IMR-90 (cell line): ENCODE data around the gene AHNAK2. TPM values are rescaled to one million over a fixed set of nuclear protein-coding genes. Genes with fewer than 3 reads are reported as not detected.
A peak's percentile ranks its signal among the peaks of the same experiment; 100 is the strongest.

Experiments used
- ATAC-seq: fragments of 200-7000 bp; cut with Tn5 transposase; 2 replicates; pipeline ENCODE4 v1.9.1; 2020; ENCODE audit warnings: low read depth, mild to moderate bottlenecking, moderate library complexity
- BruUV-seq: library from RNA; stranded (reverse); fragments of 400-500 nt; replicated peaks from 2 replicates; lab custom pipeline; 2021; lab: Mats Ljungman, UMichigan
- CTCF ChIA-PET: fragments of 300-600 bp; formaldehyde crosslinking; extraction: SDS; loops from one replicate; lab custom pipeline; 2021; ENCODE audit warnings: antibody characterized with exemption; lab: Yijun Ruan, JAX
- POLR2A ChIA-PET: fragments of 300-600 bp; sonication (Branson Sonifier 250); formaldehyde crosslinking; loops from one replicate; lab custom pipeline; 2022; ENCODE audit warnings: antibody characterized with exemption; ENCODE audit not compliant: unreplicated experiment; lab: Charles Lee
- DNase-seq: peaks from one replicate; pipeline ENCODE4 v3.0.0; 2013
- H2AFZ ChIP-seq: replicated peaks from 2 replicates; pipeline ENCODE3; 2013; ENCODE audit warnings: low read length, mild to moderate bottlenecking; ENCODE audit not compliant: poor library complexity
- H2AK5ac ChIP-seq: 2 replicates; pipeline ENCODE4 v1.6.1; 2013; ENCODE audit warnings: low read depth, low read length, inconsistent platforms
- H2AK9ac ChIP-seq: replicated peaks from 2 replicates; pipeline ENCODE3; 2013; ENCODE audit warnings: mild to moderate bottlenecking, low read depth, low read length, moderate library complexity; ENCODE audit not compliant: poor library complexity
- H2BK120ac ChIP-seq: 2 replicates; pipeline ENCODE4 v1.6.1; 2013; ENCODE audit warnings: low read depth, low read length, inconsistent platforms
- H2BK15ac ChIP-seq: 3 replicates; pipeline ENCODE4 v1.6.1; 2013; ENCODE audit warnings: low read depth, low read length, inconsistent platforms
- H2BK20ac ChIP-seq: 2 replicates; pipeline ENCODE4 v1.6.1; 2013; ENCODE audit warnings: low read depth, mild to moderate bottlenecking, inconsistent platforms, low read length, moderate library complexity
- H2BK5ac ChIP-seq: 2 replicates; pipeline ENCODE4 v1.6.1; 2013; ENCODE audit warnings: mild to moderate bottlenecking, low read depth, low read length, inconsistent platforms; ENCODE audit not compliant: poor library complexity, severe bottlenecking
- H3K14ac ChIP-seq: replicated peaks from 2 replicates; pipeline ENCODE4 v1.6.1; 2013; ENCODE audit warnings: low read depth, low read length, inconsistent platforms
- H3K18ac ChIP-seq: 2 replicates; pipeline ENCODE4 v1.6.1; 2013; ENCODE audit warnings: low read depth, low read length, control low read depth
- H3K23ac ChIP-seq: 2 replicates; pipeline ENCODE4 v1.6.1; 2013; ENCODE audit warnings: low read depth, low read length, inconsistent platforms
- H3K27ac ChIP-seq: 2 replicates; pipeline ENCODE4 v1.5.1; 2013; ENCODE audit warnings: mild to moderate bottlenecking, control low read depth, low read length; ENCODE audit not compliant: insufficient read depth
- H3K27me3 ChIP-seq: 2 replicates; pipeline ENCODE4 v1.6.1; 2013; ENCODE audit warnings: low read length; ENCODE audit not compliant: control insufficient read depth, insufficient read depth
- H3K36me3 ChIP-seq: 2 replicates; pipeline ENCODE4 v1.6.1; 2013; ENCODE audit warnings: low read length, mixed read lengths; ENCODE audit not compliant: control insufficient read depth, insufficient read depth
- H3K4ac ChIP-seq: 2 replicates; pipeline ENCODE4 v1.6.1; 2013; ENCODE audit warnings: low read depth, low read length, inconsistent platforms
- H3K4me1 ChIP-seq: 2 replicates; pipeline ENCODE4 v1.6.1; 2013; ENCODE audit warnings: low read length, mixed read lengths; ENCODE audit not compliant: control insufficient read depth, insufficient read depth
- H3K4me2 ChIP-seq: 2 replicates; pipeline ENCODE4 v1.6.1; 2013; ENCODE audit warnings: low read depth, mild to moderate bottlenecking, control low read depth, low read length, moderate library complexity
- H3K4me3 ChIP-seq: 2 replicates; pipeline ENCODE4 v1.5.1; 2013; ENCODE audit warnings: low read depth, mild to moderate bottlenecking, control low read depth, low read length, moderate library complexity; ENCODE audit not compliant: insufficient read depth
- H3K56ac ChIP-seq: 2 replicates; pipeline ENCODE4 v1.6.1; 2013; ENCODE audit warnings: low read length, inconsistent platforms; ENCODE audit not compliant: insufficient read depth; ENCODE audit errors: extremely low read depth
- H3K79me1 ChIP-seq, 2 experiments: 2 replicates each; pipeline ENCODE4 v1.6.1; 2013; ENCODE audit warnings: low read length in 2 of 2, inconsistent platforms in 1 of 2, low read depth in 1 of 2
- H3K9ac ChIP-seq: 2 replicates; pipeline ENCODE4 v1.6.1; 2013; ENCODE audit warnings: low read depth, low read length, control low read depth
- H3K9me1 ChIP-seq: 2 replicates; pipeline ENCODE4 v1.6.1; 2013; ENCODE audit warnings: low read length, inconsistent platforms; ENCODE audit not compliant: insufficient read depth
- H3K9me3 ChIP-seq: 2 replicates; pipeline ENCODE4 v1.6.1; 2013; ENCODE audit warnings: low read length; ENCODE audit not compliant: control insufficient read depth, insufficient read depth
- H4K20me1 ChIP-seq: 2 replicates; pipeline ENCODE4 v1.6.1; 2013; ENCODE audit warnings: low read length, inconsistent platforms; ENCODE audit not compliant: insufficient read depth
- H4K5ac ChIP-seq: 2 replicates; pipeline ENCODE4 v1.6.1; 2013; ENCODE audit warnings: mild to moderate bottlenecking, low read depth, low read length, control low read depth
- H4K8ac ChIP-seq, 2 experiments: 2 replicates each; pipeline ENCODE4 v1.6.1; 2013; ENCODE audit warnings: low read depth in 2 of 2, low read length in 2 of 2, control low read depth in 1 of 2, inconsistent platforms in 1 of 2
- H4K91ac ChIP-seq: 2 replicates; pipeline ENCODE4 v1.6.1; 2013; ENCODE audit warnings: low read depth, low read length, inconsistent platforms; ENCODE audit not compliant: insufficient read depth
- FOS ChIP-seq: fragments of 150-350 bp; IDR thresholded peaks from 2 replicates; pipeline ENCODE4 v1.6.1; 2016; ENCODE audit warnings: low read depth, low read length
- MXI1 ChIP-seq: IDR thresholded peaks from 2 replicates; pipeline ENCODE4 v1.6.1; 2012; ENCODE audit warnings: low read depth, mild to moderate bottlenecking, low read length, moderate library complexity, borderline replicate concordance
- WGBS, 2 experiments: methylation state at CpG; one replicate each; pipeline versions ENCODE4 v1.1.5 to v1.1.7; 2013; ENCODE audit warnings: missing lambda C conversion rate in 2 of 2; ENCODE audit not compliant: insufficient read length in 1 of 2; ENCODE audit errors: extremely low coverage in 2 of 2; 5-methylcytosine and 5-hydroxymethylcytosine counted together
- dilution Hi-C: fragments of 300-500 bp; cut with HindIII; formaldehyde crosslinking; loops from one replicate; pipeline ENCODE4 v1.14.3; 2018; ENCODE audit warnings: low sequenced_read_pairs; ENCODE audit not compliant: unreplicated experiment
- in situ Hi-C: fragments of 300-500 bp; cut with MboI; formaldehyde crosslinking; loops from 3 replicates; pipeline ENCODE4 v1.14.3; 2019; ENCODE audit warnings: low sequenced_read_pairs, inconsistent platforms, mixed read lengths
- intact Hi-C: fragments of 100-400 bp; cut with micrococcal nuclease; formaldehyde crosslinking; loops from 2 replicates; pipeline ENCODE4 v1.10.0; 2022
- polyA plus RNA-seq, 3 experiments: library from polyadenylated mRNA; depleted of rRNA; stranded (reverse); fragments of >200 nt; gene quantifications; 2 replicates each; pipeline ENCODE4 v1.2.3, GENCODE V29; 2012; ENCODE audit warnings: low replicate concordance in 1 of 3
- total RNA-seq: library from RNA; depleted of rRNA; stranded (reverse); fragments of >200 nt; gene quantifications from 2 replicates; pipeline ENCODE4 v1.2.3, GENCODE V29; 2012

AHNAK2 gene
- total and polyA plus RNA-seq, 2 of the 4 experiments (the other 2 are of a cell fraction), result 2.6 to 7.9 TPM

GRCh38 chr14:104969741-104970230 lies 8.4 kb downstream of the AHNAK2 start:
- no TSS peak for BruUV-seq

More at GRCh38 chr14:104969741-104970230, 8.4 kb downstream of the AHNAK2 start:
- Histone ChIP-seq H3K4me3 (no peak overlapping the region), H4K20me1 (no peaks in the 10 kb centered on the region), H3K9ac (no peak overlapping the region), H3K79me1 (peaks cover 0 to 33% of the 10 kb centered on the region in 2 experiments; a peak in 1 of 4 replicates), H3K27me3 (no peaks in the 10 kb centered on the region), H2BK120ac (peak overlapping the region; percentile 51; the same call in 1 of the 2 replicates), H4K8ac (peak overlapping the region; percentile 59 to 79; a peak in 2 of 4 replicates), H2BK20ac (0 out of 2 replicates have a peak overlapping the region, but pooled peaks have one; percentile 56), H2BK5ac (no peak overlapping the region), H3K4ac (peak overlapping the region; percentile 83), H4K91ac (peak overlapping the region; percentile 85; the same call in 1 of the 2 replicates), H3K27ac (no peak overlapping the region), H3K4me1 (peaks cover 42% of the 10 kb centered on the region), H2AK9ac (peak overlapping the region; percentile 99), H3K4me2 (no peak overlapping the region), H2BK15ac (peak overlapping the region; percentile 54; the same call in 1 of the 3 replicates), H3K18ac (no peak overlapping the region), H3K9me1 (peaks cover 11% of the 10 kb centered on the region), H3K23ac (no peak overlapping the region), H4K5ac (0 out of 2 replicates have a peak overlapping the region, but pooled peaks have one; percentile 17), H3K9me3 (no peaks in the 10 kb centered on the region), H3K14ac (no peak overlapping the region), H3K36me3 (no peaks in the 10 kb centered on the region), H2AK5ac (peak overlapping the region; percentile 76), H3K56ac (no peak overlapping the region), H2AFZ (peak overlapping the region; percentile 91)
- DNase-seq, result no peak
- ChIA-PET CTCF (no interaction called here), POLR2A (interaction anchor here (0.5 kb wide), 1 partner anchor 93 kb away, joined by 3 read pairs; no protein-coding TSS in a partner anchor)
- no peak for TF ChIP-seq MXI1
- TF ChIP-seq FOS, result no peak
- 92% methylated on average over 6 of the region's 10 CpGs; no CpG with 5 or more reads in 1 of the 2 experiments for WGBS, 2 experiments
- intact Hi-C loops (loop anchor here (5.0 kb wide), 1 partner anchor 37 kb away; no protein-coding TSS in a partner anchor), dilution Hi-C loops (no loop called here), in situ Hi-C loops (loop anchor here (5.0 kb wide), 2 partner anchors 32 to 78 kb away; no protein-coding TSS in a partner anchor)
- ATAC-seq, result no peak
